ENCODE results near the gene HFM1.
"Not testable (repeated sequence)": the region's sequence is repeated elsewhere in the genome, so short reads cannot be mapped to it uniquely, and the experiment has no call there.

The HFM1 gene

GRCh38 chr1:91349524-91349923 lies 55.1 kb downstream of the HFM1 start:
- no peak for DNase-seq (ENCODE audit: low read depth, low spot score)

DNA sequence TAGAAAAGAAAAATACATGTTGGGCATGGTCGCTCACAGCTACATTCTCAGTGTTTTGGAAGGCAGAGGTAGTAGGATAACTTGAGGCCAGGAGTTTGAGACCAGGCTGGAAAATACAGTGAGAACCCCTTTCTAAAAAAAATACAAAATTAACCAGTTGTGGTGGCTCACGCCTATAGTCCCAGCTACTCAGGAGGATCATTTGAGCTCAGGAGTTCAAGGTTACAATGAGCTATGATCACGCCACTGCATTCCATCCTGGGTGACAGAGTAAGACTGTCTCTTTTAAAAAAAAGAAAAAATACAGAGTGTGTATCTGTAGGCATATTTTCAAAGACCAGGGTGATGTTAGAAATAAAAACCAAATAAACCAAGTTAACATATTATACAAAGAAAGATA lies 57.8 kb downstream of the HFM1 start:
- DNase-seq (ENCODE audit: low read depth, low spot score) = no peak

DNA sequence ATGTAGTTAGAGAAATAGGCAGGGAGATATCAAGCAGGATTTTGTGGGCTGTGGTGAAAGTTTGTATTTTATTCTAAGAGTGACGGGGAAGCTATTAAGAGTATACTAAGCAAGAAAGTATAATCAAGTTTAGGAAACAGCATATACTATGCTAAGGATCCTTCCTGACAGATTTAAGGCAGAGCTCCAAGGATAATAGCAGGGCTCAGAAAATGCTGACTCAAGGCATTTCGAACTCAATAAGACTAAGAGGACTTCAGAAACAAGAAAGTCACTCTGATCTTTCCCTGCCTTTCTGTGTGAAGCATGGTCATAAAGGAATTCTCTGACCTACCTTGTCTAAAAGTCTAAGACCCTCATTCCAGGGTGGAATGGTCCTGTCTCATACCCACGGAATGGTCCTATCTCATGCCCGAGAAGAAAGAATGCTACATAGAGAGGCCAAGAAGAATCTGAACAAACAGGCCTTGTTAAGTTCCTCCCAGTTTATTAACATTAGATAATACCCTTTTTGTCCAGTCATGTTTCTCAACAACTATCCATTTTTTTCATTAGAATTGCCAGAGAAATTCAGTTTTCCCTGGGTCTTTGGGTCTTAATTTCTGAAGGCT lies 59.1 kb downstream of the HFM1 start:
- no peak for DNase-seq (ENCODE audit: low read depth, low spot score)

GRCh38 chr1:91338501-91338900 lies 66.1 kb downstream of the HFM1 start:
- no peak for DNase-seq (ENCODE audit: low read depth, low spot score)

GRCh38 chr1:91335603-91336002 lies 69.0 kb downstream of the HFM1 start:
- DNase-seq (ENCODE audit: low read depth, low spot score) = no peak

DNA sequence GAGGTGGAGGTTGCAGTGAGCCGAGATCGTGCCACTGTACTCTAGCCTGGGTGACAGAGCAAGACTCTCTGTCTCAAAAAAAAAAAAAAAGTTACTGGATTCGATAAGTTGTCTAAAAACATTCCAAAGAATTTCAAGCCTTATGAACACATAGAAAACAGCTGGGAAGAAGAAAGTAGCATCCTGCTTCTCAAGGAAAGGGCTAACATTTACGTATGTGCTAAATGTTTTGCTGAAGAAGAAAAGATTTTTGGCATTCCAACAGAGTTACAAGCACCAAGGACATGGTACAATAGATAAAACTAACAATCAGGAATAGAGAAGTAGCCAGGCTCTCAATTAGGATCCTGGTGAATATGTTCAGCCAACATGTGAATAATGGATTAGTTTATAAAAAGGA lies 69.8 kb downstream of the HFM1 start:
- DNase-seq (ENCODE audit: low read depth, low spot score) = no peak

GRCh38 chr1:91325456-91325855 lies 79.2 kb downstream of the HFM1 start:
- DNase-seq (ENCODE audit: low read depth, low spot score) = no peak

GRCh38 chr1:91314643-91315042 lies 90.0 kb downstream of the HFM1 start:
- no peak for DNase-seq (ENCODE audit: low read depth, low spot score)

DNA sequence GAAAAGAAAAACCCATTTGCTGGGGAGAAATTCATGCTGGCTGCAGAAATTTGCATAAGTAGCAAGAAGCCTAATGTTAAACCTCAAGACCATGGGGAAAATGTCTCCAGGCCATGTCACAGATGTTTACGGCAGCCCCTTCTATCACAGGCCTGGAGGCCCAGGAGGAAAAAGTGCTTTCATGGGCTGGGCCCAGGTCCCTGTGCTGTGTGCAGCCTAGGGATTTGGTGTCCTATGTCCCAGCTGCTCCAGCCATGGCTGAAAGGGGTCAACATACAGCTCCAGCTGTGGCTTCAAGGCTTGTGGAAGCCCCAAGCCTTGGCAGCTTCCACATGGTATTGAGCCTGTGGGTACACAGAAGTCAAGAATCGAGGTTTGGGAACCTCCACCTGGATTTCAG lies 93.0 kb downstream of the HFM1 start:
- DNase-seq (ENCODE audit: low read depth, low spot score) = no peak

GRCh38 chr1:91308544-91308943 lies 96.1 kb downstream of the HFM1 start:
- DNase-seq (ENCODE audit: low read depth, low spot score) = no peak

- DNase-seq (ENCODE audit: low read depth, low spot score) = no peak
Observed at GRCh38 chr1:91307784-91308409, 96.7 kb downstream of the HFM1 start.

DNA sequence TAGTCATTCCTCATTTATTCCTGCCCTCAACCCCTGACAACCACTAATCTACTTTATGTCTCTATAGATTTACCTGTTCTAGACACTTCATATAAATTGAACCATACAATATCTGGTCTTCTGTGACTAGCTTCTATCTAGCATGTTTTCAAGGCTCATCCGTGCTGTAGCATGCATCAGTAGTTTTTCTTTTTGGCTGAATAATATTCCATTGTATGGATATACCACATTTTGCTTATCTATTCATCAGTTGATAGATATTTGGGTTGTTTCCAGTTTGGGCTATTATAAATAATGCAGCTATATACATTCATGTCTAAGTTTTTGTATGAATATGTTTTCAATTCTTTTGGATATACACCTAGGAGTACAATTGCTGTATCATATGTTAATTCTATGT lies 101.5 kb downstream of the HFM1 start:
- DNase-seq (ENCODE audit: low read depth, low spot score) = no peak

GRCh38 chr1:91288843-91289553 lies 115.6 kb downstream of the HFM1 start:
- not testable (repeated sequence) for DNase-seq (ENCODE audit: low read depth, low spot score)

DNA sequence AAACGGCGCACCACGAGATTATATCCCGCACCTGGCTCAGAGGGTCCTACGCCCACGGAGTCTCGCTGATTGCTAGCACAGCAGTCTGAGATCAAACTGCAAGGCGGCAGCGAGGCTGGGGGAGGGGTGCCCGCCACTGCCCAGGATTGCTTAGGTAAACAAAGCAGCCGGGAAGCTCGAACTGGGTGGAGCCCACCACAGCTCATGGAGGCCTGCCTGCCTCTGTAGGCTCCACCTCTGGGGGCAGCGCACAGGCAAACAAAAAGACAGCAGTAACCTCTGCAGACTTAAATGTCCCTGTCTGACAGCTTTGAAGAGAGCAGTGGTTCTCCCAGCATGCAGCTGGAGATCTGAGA lies 117.7 kb downstream of the HFM1 start:
- not testable (repeated sequence) for DNase-seq (ENCODE audit: low read depth, low spot score)

DNA sequence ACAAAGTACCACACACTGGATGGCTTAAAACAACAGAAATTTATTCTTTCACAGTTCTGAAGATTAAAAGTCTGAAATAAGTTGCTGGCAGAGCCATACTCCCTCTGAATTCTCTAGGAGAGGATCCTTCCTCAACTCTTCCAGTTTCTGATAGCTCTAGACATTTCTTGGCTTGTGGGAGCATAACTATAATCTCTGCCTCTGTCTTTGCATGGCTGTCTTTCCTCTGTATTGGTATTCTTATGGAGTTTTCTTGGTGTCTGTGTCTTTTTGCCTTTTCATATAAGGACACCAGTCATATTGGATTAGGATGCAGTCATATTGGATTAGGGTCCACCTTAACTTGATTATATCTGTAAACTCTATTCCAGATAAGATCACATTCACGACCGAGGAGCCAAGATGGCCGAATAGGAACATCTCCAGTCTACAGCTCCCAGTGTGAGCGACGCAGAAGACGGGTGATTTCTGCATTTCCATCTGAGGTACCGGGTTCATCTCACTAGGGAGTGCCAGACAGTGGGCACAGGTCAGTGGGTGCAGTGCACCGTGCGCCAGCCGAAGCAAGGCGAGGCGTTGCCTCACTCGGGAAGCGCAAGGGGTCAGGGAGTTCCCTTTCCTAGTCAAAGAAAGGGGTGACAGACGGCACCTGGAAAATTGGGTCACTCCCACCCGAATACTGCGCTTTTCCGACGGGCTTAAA lies 118.2 kb downstream of the HFM1 start:
- DNase-seq (ENCODE audit: low read depth, low spot score) = not testable (repeated sequence)

DNA sequence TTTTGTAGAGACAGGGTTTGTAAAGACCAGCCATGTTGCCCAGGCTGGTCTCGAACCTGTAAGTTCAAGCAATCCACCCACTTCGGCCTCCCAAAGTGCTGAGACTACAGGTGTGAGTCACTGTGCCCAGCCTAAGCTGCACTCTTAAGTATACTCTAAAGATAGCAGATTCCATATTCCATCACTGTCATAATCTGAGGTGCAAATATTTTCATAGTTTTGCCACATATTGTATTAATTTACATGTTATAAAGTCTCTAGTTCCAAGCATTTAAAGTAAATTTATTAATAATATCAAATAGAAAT lies 121.3 kb downstream of the HFM1 start:
- DNase-seq (ENCODE audit: low read depth, low spot score) = no peak

GRCh38 chr1:91282695-91283420 lies 121.8 kb downstream of the HFM1 start:
- peak; percentile 11 for DNase-seq (ENCODE audit: low read depth, low spot score)

- DNase-seq (ENCODE audit: low read depth, low spot score) = no peak
Observed at GRCh38 chr1:91281782-91282181, 122.9 kb downstream of the HFM1 start.

- DNase-seq (ENCODE audit: low read depth, low spot score) = no peak
Observed at GRCh38 chr1:91278754-91279153, 125.9 kb downstream of the HFM1 start.

GRCh38 chr1:91273875-91274274 lies 130.8 kb downstream of the HFM1 start:
- DNase-seq (ENCODE audit: low read depth, low spot score) = no peak

GRCh38 chr1:91261655-91262054 lies 143.0 kb downstream of the HFM1 start:
- no peak for DNase-seq (ENCODE audit: low read depth, low spot score)

DNA sequence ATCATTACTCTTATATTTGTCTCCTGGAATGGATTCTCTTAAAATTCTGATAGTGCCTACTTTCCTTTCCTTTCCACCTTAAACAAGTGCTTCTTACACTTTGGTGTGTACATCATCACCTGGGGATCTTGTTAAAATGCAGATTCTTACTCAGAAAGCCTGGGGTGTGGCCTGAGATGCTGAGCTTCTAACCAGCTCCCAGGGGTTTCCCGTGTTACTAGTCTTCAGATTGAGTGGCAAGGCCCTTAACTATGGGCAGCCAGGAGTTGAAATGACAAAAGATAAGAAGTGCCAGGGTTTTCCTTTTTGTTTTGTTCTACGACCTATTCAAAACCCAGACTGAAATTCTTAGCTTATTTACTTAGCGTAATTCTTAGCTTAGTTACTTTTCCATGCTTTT lies 159.2 kb downstream of the HFM1 start:
- no peak for DNase-seq (ENCODE audit: low read depth, low spot score)

Measured in activated CD4-positive, CD25-positive, alpha-beta regulatory T cell treated with anti-CD3 and anti-CD28 coated beads, Interleukin-2, amount 50 U/mL, for 16 hours (primary cell).